ENCODE results near the gene KCNK5.

KCNK5 gene

GRCh38 chr6:39154705-39155104 lies 74.6 kb downstream of the KCNK5 start:
- H3K27me3 ChIP-seq (ENCODE audit: control insufficient read depth in 1 of 2, insufficient read depth in 2 of 2, low read length in 2 of 2), result peaks cover under 1 to 4% of the 10 kb centered on the region in 2 donors
- H3K9ac ChIP-seq (ENCODE audit: low read length in 2 of 2), result no peak overlapping the region
- H3K4me3 ChIP-seq (ENCODE audit: low read length in 2 of 2), result no peak overlapping the region
- H3K36me3 ChIP-seq (ENCODE audit: control insufficient read depth in 2 of 2, insufficient read depth in 2 of 2, low read length in 2 of 2), result no peaks in the 10 kb centered on the region
- H3K4me1 ChIP-seq (ENCODE audit: control insufficient read depth, insufficient read depth, low read length), result no peaks in the 10 kb centered on the region
- no peaks in the 10 kb centered on the region for H3K9me3 ChIP-seq (ENCODE audit: control insufficient read depth in 2 of 2, low read length in 2 of 2)
- H3K27ac ChIP-seq (ENCODE audit: low read length), result no peak overlapping the region

GRCh38 chr6:39153766-39154397 lies 75.4 kb downstream of the KCNK5 start:
- no peak overlapping the region for H3K9ac ChIP-seq (ENCODE audit: low read length in 2 of 2)
- H3K4me3 ChIP-seq (ENCODE audit: low read length in 2 of 2), result no peak overlapping the region

GRCh38 chr6:39152262-39152661 lies 77.0 kb downstream of the KCNK5 start:
- no peak overlapping the region for H3K27ac ChIP-seq (ENCODE audit: low read length)
- H3K27me3 ChIP-seq (ENCODE audit: control insufficient read depth in 1 of 2, insufficient read depth in 2 of 2, low read length in 2 of 2), result peaks cover 6 to 12% of the 10 kb centered on the region in 2 donors
- no peaks in the 10 kb centered on the region for H3K9me3 ChIP-seq (ENCODE audit: control insufficient read depth in 2 of 2, low read length in 2 of 2)
- H3K36me3 ChIP-seq (ENCODE audit: control insufficient read depth in 2 of 2, insufficient read depth in 2 of 2, low read length in 2 of 2), result no peaks in the 10 kb centered on the region
- H3K9ac ChIP-seq (ENCODE audit: low read length in 2 of 2), result no peak overlapping the region
- no peak overlapping the region for H3K4me3 ChIP-seq (ENCODE audit: low read length in 2 of 2)
- no peaks in the 10 kb centered on the region for H3K4me1 ChIP-seq (ENCODE audit: control insufficient read depth, insufficient read depth, low read length)

More at GRCh38 chr6:39153766-39154397, 75.4 kb downstream of the KCNK5 start:
- Histone ChIP-seq H3K27me3 (ENCODE audit: control insufficient read depth in 1 of 2, insufficient read depth in 2 of 2, low read length in 2 of 2) (peaks cover 4 to 6% of the 10 kb centered on the region in 2 donors), H3K4me1 (ENCODE audit: control insufficient read depth, insufficient read depth, low read length) (no peaks in the 10 kb centered on the region), H3K36me3 (ENCODE audit: control insufficient read depth in 2 of 2, insufficient read depth in 2 of 2, low read length in 2 of 2) (no peaks in the 10 kb centered on the region), H3K27ac (ENCODE audit: low read length) (no peak overlapping the region), H3K9me3 (ENCODE audit: control insufficient read depth in 2 of 2, low read length in 2 of 2) (no peaks in the 10 kb centered on the region)

- Histone ChIP-seq H3K9ac (ENCODE audit: low read length in 2 of 2) (no peak overlapping the region), H3K4me1 (ENCODE audit: control insufficient read depth, insufficient read depth, low read length) (no peaks in the 10 kb centered on the region), H3K9me3 (ENCODE audit: control insufficient read depth in 2 of 2, low read length in 2 of 2) (no peaks in the 10 kb centered on the region), H3K27ac (ENCODE audit: low read length) (no peak overlapping the region), H3K27me3 (ENCODE audit: control insufficient read depth in 1 of 2, insufficient read depth in 2 of 2, low read length in 2 of 2) (peaks cover 6 to 16% of the 10 kb centered on the region in 2 donors), H3K36me3 (ENCODE audit: control insufficient read depth in 2 of 2, insufficient read depth in 2 of 2, low read length in 2 of 2) (no peaks in the 10 kb centered on the region), H3K4me3 (ENCODE audit: low read length in 2 of 2) (no peak overlapping the region)
Observed at GRCh38 chr6:39151211-39151610, 78.1 kb downstream of the KCNK5 start.

GRCh38 chr6:39144481-39145173 lies 84.6 kb downstream of the KCNK5 start:
- Histone ChIP-seq H3K27me3 (ENCODE audit: control insufficient read depth in 1 of 2, insufficient read depth in 2 of 2, low read length in 2 of 2) (peaks cover 4 to 18% of the 10 kb centered on the region in 2 donors), H3K4me1 (ENCODE audit: control insufficient read depth, insufficient read depth, low read length) (no peaks in the 10 kb centered on the region), H3K4me3 (ENCODE audit: low read length in 2 of 2) (no peak overlapping the region), H3K27ac (ENCODE audit: low read length) (no peak overlapping the region), H3K36me3 (ENCODE audit: control insufficient read depth in 2 of 2, insufficient read depth in 2 of 2, low read length in 2 of 2) (no peaks in the 10 kb centered on the region), H3K9me3 (ENCODE audit: control insufficient read depth in 2 of 2, low read length in 2 of 2) (no peaks in the 10 kb centered on the region), H3K9ac (ENCODE audit: low read length in 2 of 2) (no peak overlapping the region)

GRCh38 chr6:39143238-39143930 lies 85.9 kb downstream of the KCNK5 start:
- Histone ChIP-seq H3K4me3 (ENCODE audit: low read length in 2 of 2) (no peak overlapping the region), H3K36me3 (ENCODE audit: control insufficient read depth in 2 of 2, insufficient read depth in 2 of 2, low read length in 2 of 2) (no peaks in the 10 kb centered on the region), H3K9ac (ENCODE audit: low read length in 2 of 2) (no peak overlapping the region), H3K27me3 (ENCODE audit: control insufficient read depth in 1 of 2, insufficient read depth in 2 of 2, low read length in 2 of 2) (peaks cover 0 to 18% of the 10 kb centered on the region in 2 donors), H3K9me3 (ENCODE audit: control insufficient read depth in 2 of 2, low read length in 2 of 2) (peaks cover 0 to 4% of the 10 kb centered on the region in 2 donors), H3K4me1 (ENCODE audit: control insufficient read depth, insufficient read depth, low read length) (no peaks in the 10 kb centered on the region), H3K27ac (ENCODE audit: low read length) (no peak overlapping the region)

GRCh38 chr6:39140556-39141167 lies 88.6 kb downstream of the KCNK5 start:
- Histone ChIP-seq H3K4me3 (ENCODE audit: low read length in 2 of 2) (no peak overlapping the region), H3K4me1 (ENCODE audit: control insufficient read depth, insufficient read depth, low read length) (no peaks in the 10 kb centered on the region), H3K36me3 (ENCODE audit: control insufficient read depth in 2 of 2, insufficient read depth in 2 of 2, low read length in 2 of 2) (no peaks in the 10 kb centered on the region), H3K9me3 (ENCODE audit: control insufficient read depth in 2 of 2, low read length in 2 of 2) (peaks cover 5 to 10% of the 10 kb centered on the region in 2 donors), H3K27ac (ENCODE audit: low read length) (no peak overlapping the region), H3K9ac (ENCODE audit: low read length in 2 of 2) (no peak overlapping the region), H3K27me3 (ENCODE audit: control insufficient read depth in 1 of 2, insufficient read depth in 2 of 2, low read length in 2 of 2) (peaks cover 0 to 6% of the 10 kb centered on the region in 2 donors)

Data from stomach smooth muscle (tissue), 2 donors.